ENCODE measurements around the gene OR2V2. TPM values are rescaled to one million over a fixed set of nuclear protein-coding genes. Genes with fewer than 3 reads are reported as not detected.

Gene OR2V2
- total and polyA plus RNA-seq, 2 donors (not counting 1 experiment from before 2014, with no cell fraction given), result not detected

- peak overlapping the region; percentile 94 for H3K4me2 ChIP-seq (replicated peaks; ENCODE audit: low read depth, low read length, poor library complexity, severe bottlenecking)
- intact Hi-C loops (cut with micrococcal nuclease), result loop anchor here (1.0 to 5.0 kb wide), 3 partner anchors 9 to 34 kb away; partner anchors contain the start of gene RACK1
- POLR2A ChIA-PET, result interaction anchor here (0.7 to 3.6 kb wide), 11 partner anchors 9 to 347 kb away, joined by 3 to 73 read pairs (median 6); partner anchors contain the start of genes TRIM41, TRIM52 and ZFP62
- ATAC-seq (ENCODE audit: low read depth), result no peak
- CTCF ChIA-PET, result interaction anchor here (0.9 to 7.9 kb wide), 10 partner anchors 9 to 53 kb away, joined by 3 to 105 read pairs (median 6); partner anchors contain the start of genes TRIM41 and TRIM52
- WGBS (ENCODE audit: insufficient coverage), result 25% methylated on average over 1 of the region's 3 CpGs
- H4K20me1 ChIP-seq (ENCODE audit: control insufficient read depth, insufficient read depth, low read length, poor library complexity, severe bottlenecking), result no peaks in the 10 kb centered on the region
- H3K27ac Mint-ChIP-seq, result peak overlapping the region; percentile 95
- H3K9me3 ChIP-seq (ENCODE audit: control extremely low read depth in 1 of 3, control insufficient read depth in 2 of 3, insufficient read depth in 1 of 3, low read length in 2 of 3), result peaks cover 0 to 20% (median 2%) of the 10 kb centered on the region in 3 donors
- no peak overlapping the region for H2AFZ ChIP-seq (ENCODE audit: insufficient read depth, low read depth, low read length, poor library complexity, severe bottlenecking)
- peaks cover 40% of the 10 kb centered on the region for H3K4me1 Mint-ChIP-seq
- peak overlapping the region; percentile 98 for H3K4me3 Mint-ChIP-seq
- H3K36me3 ChIP-seq (replicated peaks in 1 of 2; ENCODE audit: control extremely low read depth in 1 of 2, control insufficient read depth in 1 of 2, extremely low read depth in 1 of 2, insufficient read depth in 2 of 2, low read length in 1 of 2), result no peaks in the 10 kb centered on the region
- peaks cover 14% of the 10 kb centered on the region for H3K27me3 Mint-ChIP-seq
- H3K27me3 ChIP-seq (replicated peaks in 1 of 4; ENCODE audit: control extremely low read depth in 1 of 4, control insufficient read depth in 3 of 4, insufficient read depth in 4 of 4, low read length in 3 of 4), result peaks cover 0 to 26% (median 11%) of the 10 kb centered on the region in 4 experiments
- no peaks in the 10 kb centered on the region for H3K9me3 Mint-ChIP-seq (ENCODE audit: insufficient read depth)
- no peaks in the 10 kb centered on the region for H3K79me2 ChIP-seq (ENCODE audit: control insufficient read depth, insufficient read depth, low read length)
- H3K4me1 ChIP-seq (ENCODE audit: control insufficient read depth in 2 of 2, insufficient read depth in 2 of 2, low read length in 2 of 2), result peaks cover 23 to 35% of the 10 kb centered on the region in 2 donors
- H3K27ac ChIP-seq (ENCODE audit: low read length in 2 of 2), result no peak overlapping the region
- no peak for DNase-seq
- H3K4me3 ChIP-seq (ENCODE audit: control extremely low read depth in 1 of 5, extremely low read depth in 1 of 5, insufficient read depth in 1 of 5, low read depth in 2 of 5, low read length in 4 of 5), result peak overlapping the region in 3 of 5 experiments; percentile 54 to 71 (median 68)
- peak overlapping the region; percentile 65 for H3K9ac ChIP-seq (ENCODE audit: low read length)
- TF ChIP-seq EZH2 (IDR thresholded peaks at IDR 0.05; ENCODE audit: borderline replicate concordance, insufficient read depth, low read depth, low read length, poor library complexity, severe bottlenecking), result no peak
- TF ChIP-seq CTCF (IDR thresholded peaks at IDR 0.05), result no peak
These were observed 60.5 kb downstream of the OR2V2 start for GRCh38 chr5:181207960-181208253.

Other genes starting within 250 kb of the OR2V2 start
- not detected in 2 replicates for gene BTNL8, start 248.4 kb upstream of the OR2V2 start, total RNA-seq
- gene BTNL8, start 248.4 kb upstream of the OR2V2 start, polyA plus RNA-seq, result not detected in 2 replicates
- gene BTNL3, start 158.7 kb upstream of the OR2V2 start, total RNA-seq, result not detected in 2 replicates
- gene BTNL3, start 158.7 kb upstream of the OR2V2 start, polyA plus RNA-seq, result not detected in 2 replicates
- 160 and 173 TPM in 2 replicates for gene BTNL9, start 107.3 kb upstream of the OR2V2 start, total RNA-seq
- gene BTNL9, start 107.3 kb upstream of the OR2V2 start, polyA plus RNA-seq, result 18.4 and 40.7 TPM in 2 replicates
- not detected in 2 replicates for gene OR2V1, start 16.4 kb upstream of the OR2V2 start, total RNA-seq
- gene OR2V1, start 16.4 kb upstream of the OR2V2 start, polyA plus RNA-seq, result not detected in 2 replicates
- 5.6 and 7.4 TPM in 2 replicates for gene TRIM7, start 57.6 kb downstream of the OR2V2 start, total RNA-seq
- 1.7 and 1.8 TPM in 2 replicates for gene TRIM7, start 57.6 kb downstream of the OR2V2 start, polyA plus RNA-seq
- 44.3 and 45.2 TPM in 2 replicates for gene TRIM41, start 75.7 kb downstream of the OR2V2 start, total RNA-seq
- 28.4 and 32.6 TPM in 2 replicates for gene TRIM41, start 75.7 kb downstream of the OR2V2 start, polyA plus RNA-seq
- 1,928 and 2,047 TPM in 2 replicates for gene RACK1, start 96.3 kb downstream of the OR2V2 start, total RNA-seq
- gene RACK1, start 96.3 kb downstream of the OR2V2 start, polyA plus RNA-seq, result 3,120 and 4,130 TPM in 2 replicates
- gene TRIM52, start 113.6 kb downstream of the OR2V2 start, total RNA-seq, result 58.6 and 61.3 TPM in 2 replicates
- gene TRIM52, start 113.6 kb downstream of the OR2V2 start, polyA plus RNA-seq, result 29.9 and 39.1 TPM in 2 replicates
- not detected in 2 replicates for gene OR4F3, start 219.7 kb downstream of the OR2V2 start, total RNA-seq
- gene OR4F3, start 219.7 kb downstream of the OR2V2 start, polyA plus RNA-seq, result not detected in 2 replicates

Measured in B cell (primary cell).